ENCODE results near the gene MUC5B.

DNA sequence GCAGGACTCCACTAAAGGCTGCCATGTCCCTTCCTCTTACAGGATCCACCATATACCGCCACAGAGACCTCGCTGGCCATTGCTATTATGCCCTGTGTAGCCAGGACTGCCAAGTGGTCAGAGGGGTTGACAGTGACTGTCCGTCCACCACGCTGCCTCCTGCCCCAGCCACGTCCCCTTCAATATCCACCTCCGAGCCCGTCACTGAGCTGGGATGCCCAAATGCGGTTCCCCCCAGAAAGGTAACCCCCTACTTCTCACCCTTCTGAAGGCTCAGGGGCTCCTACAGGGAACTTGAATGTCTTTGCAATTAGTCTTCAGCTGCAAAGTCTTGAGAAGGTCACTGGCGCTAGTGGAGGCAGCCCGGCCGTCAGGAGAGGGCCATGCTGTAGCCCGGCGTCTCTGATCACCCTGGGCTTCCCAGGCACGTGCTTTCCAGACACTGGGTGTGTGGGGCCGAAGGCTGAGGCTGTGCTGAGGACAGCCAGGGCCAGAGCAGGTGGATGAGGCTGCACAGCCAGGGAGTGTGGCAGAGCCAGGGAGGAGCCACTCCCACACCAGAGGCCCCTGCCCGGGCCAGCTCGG, 30.0 kb upstream of the MUC5B start:
- TF ChIP-seq, protein P1, sequence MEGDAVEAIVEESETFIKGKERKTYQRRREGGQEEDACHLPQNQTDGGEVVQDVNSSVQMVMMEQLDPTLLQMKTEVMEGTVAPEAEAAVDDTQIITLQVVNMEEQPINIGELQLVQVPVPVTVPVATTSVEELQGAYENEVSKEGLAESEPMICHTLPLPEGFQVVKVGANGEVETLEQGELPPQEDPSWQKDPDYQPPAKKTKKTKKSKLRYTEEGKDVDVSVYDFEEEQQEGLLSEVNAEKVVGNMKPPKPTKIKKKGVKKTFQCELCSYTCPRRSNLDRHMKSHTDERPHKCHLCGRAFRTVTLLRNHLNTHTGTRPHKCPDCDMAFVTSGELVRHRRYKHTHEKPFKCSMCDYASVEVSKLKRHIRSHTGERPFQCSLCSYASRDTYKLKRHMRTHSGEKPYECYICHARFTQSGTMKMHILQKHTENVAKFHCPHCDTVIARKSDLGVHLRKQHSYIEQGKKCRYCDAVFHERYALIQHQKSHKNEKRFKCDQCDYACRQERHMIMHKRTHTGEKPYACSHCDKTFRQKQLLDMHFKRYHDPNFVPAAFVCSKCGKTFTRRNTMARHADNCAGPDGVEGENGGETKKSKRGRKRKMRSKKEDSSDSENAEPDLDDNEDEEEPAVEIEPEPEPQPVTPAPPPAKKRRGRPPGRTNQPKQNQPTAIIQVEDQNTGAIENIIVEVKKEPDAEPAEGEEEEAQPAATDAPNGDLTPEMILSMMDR (IDR thresholded peaks at IDR 0.05; ENCODE audit: insufficient read depth, low read length), result no peak
- TF ChIP-seq, protein P2, sequence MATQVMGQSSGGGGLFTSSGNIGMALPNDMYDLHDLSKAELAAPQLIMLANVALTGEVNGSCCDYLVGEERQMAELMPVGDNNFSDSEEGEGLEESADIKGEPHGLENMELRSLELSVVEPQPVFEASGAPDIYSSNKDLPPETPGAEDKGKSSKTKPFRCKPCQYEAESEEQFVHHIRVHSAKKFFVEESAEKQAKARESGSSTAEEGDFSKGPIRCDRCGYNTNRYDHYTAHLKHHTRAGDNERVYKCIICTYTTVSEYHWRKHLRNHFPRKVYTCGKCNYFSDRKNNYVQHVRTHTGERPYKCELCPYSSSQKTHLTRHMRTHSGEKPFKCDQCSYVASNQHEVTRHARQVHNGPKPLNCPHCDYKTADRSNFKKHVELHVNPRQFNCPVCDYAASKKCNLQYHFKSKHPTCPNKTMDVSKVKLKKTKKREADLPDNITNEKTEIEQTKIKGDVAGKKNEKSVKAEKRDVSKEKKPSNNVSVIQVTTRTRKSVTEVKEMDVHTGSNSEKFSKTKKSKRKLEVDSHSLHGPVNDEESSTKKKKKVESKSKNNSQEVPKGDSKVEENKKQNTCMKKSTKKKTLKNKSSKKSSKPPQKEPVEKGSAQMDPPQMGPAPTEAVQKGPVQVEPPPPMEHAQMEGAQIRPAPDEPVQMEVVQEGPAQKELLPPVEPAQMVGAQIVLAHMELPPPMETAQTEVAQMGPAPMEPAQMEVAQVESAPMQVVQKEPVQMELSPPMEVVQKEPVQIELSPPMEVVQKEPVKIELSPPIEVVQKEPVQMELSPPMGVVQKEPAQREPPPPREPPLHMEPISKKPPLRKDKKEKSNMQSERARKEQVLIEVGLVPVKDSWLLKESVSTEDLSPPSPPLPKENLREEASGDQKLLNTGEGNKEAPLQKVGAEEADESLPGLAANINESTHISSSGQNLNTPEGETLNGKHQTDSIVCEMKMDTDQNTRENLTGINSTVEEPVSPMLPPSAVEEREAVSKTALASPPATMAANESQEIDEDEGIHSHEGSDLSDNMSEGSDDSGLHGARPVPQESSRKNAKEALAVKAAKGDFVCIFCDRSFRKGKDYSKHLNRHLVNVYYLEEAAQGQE (IDR thresholded peaks at IDR 0.05; ENCODE audit: insufficient replicate concordance, low read depth), result no peak
- TF ChIP-seq POLR2AphosphoS5 (IDR thresholded peaks at IDR 0.05; ENCODE audit: low read depth) (no peak), SPI1 (IDR thresholded peaks at IDR 0.05; ENCODE audit: borderline replicate concordance, low read depth) (no peak), GABPA (IDR thresholded peaks at IDR 0.05; ENCODE audit: low read depth) (no peak)
